BE2C (cell line): ENCODE measurements around the gene HGF.

ENCODE experiments used
- DNase-seq: peaks from one replicate; pipeline ENCODE4 v3.0.0-alpha.2; 2020
- H3K27me3 ChIP-seq: fragments of 250-450 bp; sonication (Bioruptor Pico); 2 replicates; pipeline ENCODE4 v1.5.1; 2020; ENCODE audit warnings: mild to moderate bottlenecking
- H3K36me3 ChIP-seq: fragments of 250-450 bp; sonication (Bioruptor Pico); 2 replicates; pipeline ENCODE4 v1.5.1; 2020; ENCODE audit warnings: mild to moderate bottlenecking
- H3K4me1 ChIP-seq: fragments of 250-450 bp; sonication (Bioruptor Pico); 2 replicates; pipeline ENCODE4 v1.5.1; 2020
- H3K4me3 ChIP-seq: 2 replicates; pipeline ENCODE4 v1.5.1; 2011; ENCODE audit warnings: low read depth, low read length
- H3K9me3 ChIP-seq: fragments of 250-450 bp; sonication (Bioruptor Pico); 2 replicates; pipeline ENCODE4 v1.5.1; 2020
- TF ChIP-seq, protein P1 (sequence below): IDR thresholded peaks from 2 replicates; pipeline ENCODE4 v1.5.1; 2012; ENCODE audit warnings: mild to moderate bottlenecking, low read depth, low read length

HGF gene

GRCh38 chr7:81803267-81803666, 33.4 kb upstream of the HGF start:
- Histone ChIP-seq H3K9me3 (no peaks in the 10 kb centered on the region), H3K27me3 (no peaks in the 10 kb centered on the region), H3K4me3 (no peak overlapping the region), H3K4me1 (peaks cover 4% of the 10 kb centered on the region; the same call in 1 of the 2 replicates), H3K36me3 (no peaks in the 10 kb centered on the region)
- TF ChIP-seq, protein P1, sequence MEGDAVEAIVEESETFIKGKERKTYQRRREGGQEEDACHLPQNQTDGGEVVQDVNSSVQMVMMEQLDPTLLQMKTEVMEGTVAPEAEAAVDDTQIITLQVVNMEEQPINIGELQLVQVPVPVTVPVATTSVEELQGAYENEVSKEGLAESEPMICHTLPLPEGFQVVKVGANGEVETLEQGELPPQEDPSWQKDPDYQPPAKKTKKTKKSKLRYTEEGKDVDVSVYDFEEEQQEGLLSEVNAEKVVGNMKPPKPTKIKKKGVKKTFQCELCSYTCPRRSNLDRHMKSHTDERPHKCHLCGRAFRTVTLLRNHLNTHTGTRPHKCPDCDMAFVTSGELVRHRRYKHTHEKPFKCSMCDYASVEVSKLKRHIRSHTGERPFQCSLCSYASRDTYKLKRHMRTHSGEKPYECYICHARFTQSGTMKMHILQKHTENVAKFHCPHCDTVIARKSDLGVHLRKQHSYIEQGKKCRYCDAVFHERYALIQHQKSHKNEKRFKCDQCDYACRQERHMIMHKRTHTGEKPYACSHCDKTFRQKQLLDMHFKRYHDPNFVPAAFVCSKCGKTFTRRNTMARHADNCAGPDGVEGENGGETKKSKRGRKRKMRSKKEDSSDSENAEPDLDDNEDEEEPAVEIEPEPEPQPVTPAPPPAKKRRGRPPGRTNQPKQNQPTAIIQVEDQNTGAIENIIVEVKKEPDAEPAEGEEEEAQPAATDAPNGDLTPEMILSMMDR: no peak
- DNase-seq: no peak

- Histone ChIP-seq H3K27me3 (no peaks in the 10 kb centered on the region), H3K4me1 (peaks cover 4% of the 10 kb centered on the region; the same call in 1 of the 2 replicates), H3K36me3 (no peaks in the 10 kb centered on the region), H3K9me3 (no peaks in the 10 kb centered on the region), H3K4me3 (no peak overlapping the region)
- TF ChIP-seq, protein P1: no peak
- DNase-seq: no peak
Observed at GRCh38 chr7:81802251-81802650, 32.4 kb upstream of the HGF start.

DNA sequence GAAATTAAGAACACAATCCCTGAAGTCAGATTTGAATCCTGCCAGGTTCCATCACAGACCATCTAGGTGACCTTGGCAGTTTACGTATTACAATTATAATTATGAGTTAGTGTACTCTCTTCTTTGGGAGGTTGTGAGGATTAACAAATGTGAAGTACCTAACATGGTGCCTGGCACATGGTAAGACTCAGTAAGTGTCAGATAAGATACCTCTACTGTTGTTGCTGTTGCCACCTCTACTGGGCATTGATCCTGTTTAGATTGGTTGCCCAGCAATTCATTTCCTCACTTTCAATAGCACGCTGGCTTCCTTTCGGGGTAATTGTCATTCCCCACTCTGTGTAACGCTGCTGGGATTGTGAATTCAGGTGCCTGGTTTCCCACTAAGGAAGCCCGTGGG, 31.7 kb upstream of the HGF start:
- Histone ChIP-seq H3K4me1 (peaks cover 4% of the 10 kb centered on the region; the same call in 1 of the 2 replicates), H3K27me3 (no peaks in the 10 kb centered on the region), H3K4me3 (no peak overlapping the region), H3K36me3 (no peaks in the 10 kb centered on the region), H3K9me3 (no peaks in the 10 kb centered on the region)
- TF ChIP-seq, protein P1: no peak
- DNase-seq: no peak

GRCh38 chr7:81791568-81792518, 22.0 kb upstream of the HGF start:
- no peak overlapping the region for H3K4me3 ChIP-seq
- DNase-seq: no peak
- TF ChIP-seq, protein P1: no peak
- H3K9me3 ChIP-seq: no peaks in the 10 kb centered on the region
- H3K36me3 ChIP-seq: no peaks in the 10 kb centered on the region
- no peaks in the 10 kb centered on the region for H3K27me3 ChIP-seq
- H3K4me1 ChIP-seq: no peaks in the 10 kb centered on the region; the same call in 1 of the 2 replicates

DNA sequence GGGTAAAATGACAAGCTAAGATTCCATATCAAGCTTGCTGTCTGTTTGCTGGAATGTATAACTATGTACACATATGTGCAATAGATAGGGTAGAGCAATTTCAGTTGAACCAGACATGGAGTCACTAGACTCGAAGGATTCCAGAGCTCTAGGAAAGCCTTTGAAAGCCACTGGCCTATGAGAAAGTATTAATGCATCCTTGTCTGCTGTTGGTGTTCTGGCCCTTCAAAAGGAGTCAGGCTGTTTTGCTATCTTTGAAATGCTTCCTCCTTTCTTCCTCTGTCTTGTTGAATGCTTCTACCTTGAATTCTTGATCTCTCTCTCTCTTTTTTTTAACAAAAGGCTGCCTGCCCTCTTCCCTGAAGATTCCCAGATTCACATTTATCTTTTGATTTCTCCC, 20.8 kb upstream of the HGF start:
- DNase-seq: no peak
- TF ChIP-seq, protein P1: no peak
- no peaks in the 10 kb centered on the region for H3K4me1 ChIP-seq
- no peaks in the 10 kb centered on the region for H3K36me3 ChIP-seq
- no peak overlapping the region for H3K4me3 ChIP-seq
- H3K9me3 ChIP-seq: no peaks in the 10 kb centered on the region
- H3K27me3 ChIP-seq: no peaks in the 10 kb centered on the region

- Histone ChIP-seq H3K36me3 (no peaks in the 10 kb centered on the region), H3K27me3 (no peaks in the 10 kb centered on the region), H3K9me3 (no peaks in the 10 kb centered on the region), H3K4me3 (no peak overlapping the region), H3K4me1 (no peaks in the 10 kb centered on the region)
- no peak for DNase-seq
- TF ChIP-seq, protein P1: no peak
Observed at GRCh38 chr7:81790120-81790500, 20.3 kb upstream of the HGF start.
